ENCODE results near the gene USP40. TPM values are rescaled to one million over a fixed set of nuclear protein-coding genes. Genes with fewer than 3 reads are reported as not detected.

USP40 gene
- total and polyA plus RNA-seq, 2 experiments from 2014 or later = 5.7 to 11.7 TPM

GRCh38 chr2:233469261-233470010 is 97.1 kb downstream of the USP40 start:
- Mint-ChIP-seq H3K4me3 (no peak overlapping the region), H3K4me1 (no peaks in the 10 kb centered on the region; the same call in 2 of the 3 replicates), H3K9me3 (no peaks in the 10 kb centered on the region; the same call in 2 of the 3 replicates), H3K27ac (no peak overlapping the region), H3K36me3 (ENCODE audit: low read depth) (peaks cover 37% of the 10 kb centered on the region), H3K27me3 (ENCODE audit: insufficient read depth, low read depth, poor library complexity) (peaks cover 1% of the 10 kb centered on the region)
- Histone ChIP-seq H2AFZ (no peak overlapping the region), H3K4me2 (no peak overlapping the region), H3K4me3 (no peak overlapping the region), H3F3A (replicated peaks; ENCODE audit: low read depth) (no peaks in the 10 kb centered on the region), H3K27me3 (ENCODE audit: insufficient read depth) (no peaks in the 10 kb centered on the region), H3K36me3 (ENCODE audit: insufficient read depth) (0 out of 2 replicates have a peak, but pooled peaks cover 3% of the 10 kb centered on the region), H3K27ac (ENCODE audit: low read depth) (no peak overlapping the region), H3K9me2 (ENCODE audit: insufficient read depth) (no peaks in the 10 kb centered on the region), H4K20me1 (replicated peaks; ENCODE audit: insufficient read depth) (no peaks in the 10 kb centered on the region), H3K4me1 (ENCODE audit: insufficient read depth) (no peaks in the 10 kb centered on the region), H3K79me2 (replicated peaks; ENCODE audit: insufficient read depth) (no peaks in the 10 kb centered on the region)
- ATAC-seq (no peak), DNase-seq (ENCODE audit: low spot score) (no peak)
- no peak for TF ChIP-seq NANOG (IDR thresholded peaks at IDR 0.05; ENCODE audit: borderline replicate concordance)
- no peak for TF ChIP-seq CTCF (conservative IDR thresholded peaks at IDR 0.05; ENCODE audit: low read depth in 2 of 2)
- no peak for TF ChIP-seq STAT1 (IDR thresholded peaks at IDR 0.05; ENCODE audit: unreplicated experiment)
- no peak for TF ChIP-seq CREB1 (CRISPR knock-in tag; IDR thresholded peaks at IDR 0.05; ENCODE audit: low read depth)
- TF ChIP-seq REST (IDR thresholded peaks at IDR 0.05; ENCODE audit: unreplicated experiment) = no peak
- TF ChIP-seq EZH2phosphoT487 (IDR thresholded peaks at IDR 0.05; ENCODE audit: unreplicated experiment) = no peak
- TF ChIP-seq JUNB (IDR thresholded peaks at IDR 0.05; ENCODE audit: unreplicated experiment) = no peak
- no peak for TF ChIP-seq ZNF331 (CRISPR knock-in tag; IDR thresholded peaks at IDR 0.05; ENCODE audit: low read depth)
- no peak for TF ChIP-seq ETS1 (IDR thresholded peaks at IDR 0.05)
- no peak for TF ChIP-seq ZNF462 (CRISPR knock-in tag; IDR thresholded peaks at IDR 0.05)
- TF ChIP-seq ZNF114 (CRISPR knock-in tag; IDR thresholded peaks at IDR 0.05) = no peak

Measured in GM23338 (cell line).